HL-60 (cell line): ENCODE data around the gene SLIT1.

Experiments
- DNase-seq, 2 experiments: peaks; one replicate each; pipeline ENCODE4 v3.0.0-alpha.2; 2010 to 2020; ENCODE audit warnings: low read depth in 1 of 2, low spot score in 1 of 2
- H3K27ac ChIP-seq: fragments of 250-450 bp; sonication (Bioruptor Pico); replicated peaks from 2 replicates; pipeline ENCODE4 v1.5.1; 2020; ENCODE audit warnings: mild to moderate bottlenecking, moderate library complexity
- H3K27me3 ChIP-seq: fragments of 250-450 bp; sonication (Bioruptor Pico); 2 replicates; pipeline ENCODE4 v1.5.1; 2021; ENCODE audit warnings: mild to moderate bottlenecking, moderate library complexity; ENCODE audit not compliant: insufficient read depth, poor library complexity, severe bottlenecking
- H3K4me3 ChIP-seq: replicated peaks from 2 replicates; pipeline ENCODE4 v1.5.1; 2011; ENCODE audit warnings: mild to moderate bottlenecking, control low read depth, low read length; ENCODE audit not compliant: insufficient read depth
- GABPA ChIP-seq: IDR thresholded peaks from 2 replicates; pipeline ENCODE4 v1.6.1; 2012; ENCODE audit warnings: low read depth
- POLR2AphosphoS5 ChIP-seq: IDR thresholded peaks from 2 replicates; pipeline ENCODE4 v1.6.1; 2012; ENCODE audit warnings: low read depth
- REST ChIP-seq: IDR thresholded peaks from 2 replicates; pipeline ENCODE4 v1.6.1; 2012; ENCODE audit warnings: low read depth; ENCODE audit not compliant: insufficient replicate concordance
- SPI1 ChIP-seq: IDR thresholded peaks from 2 replicates; pipeline ENCODE4 v1.6.1; 2012; ENCODE audit warnings: low read depth, mild to moderate bottlenecking, borderline replicate concordance
- TF ChIP-seq, protein P1 (sequence below): IDR thresholded peaks from one replicate; pipeline ENCODE4 v1.5.1; 2011; ENCODE audit warnings: low read length, control low read depth, inconsistent platforms; ENCODE audit not compliant: insufficient read depth

The SLIT1 gene

GRCh38 chr10:96987842-96988175 lies 197.9 kb downstream of the SLIT1 start:
- H3K4me3 ChIP-seq: no peak overlapping the region
- no peaks in the 10 kb centered on the region for H3K27me3 ChIP-seq
- DNase-seq: no peak
- no peak for TF ChIP-seq POLR2AphosphoS5
- no peak for TF ChIP-seq GABPA
- no peak for TF ChIP-seq REST
- no peak for TF ChIP-seq SPI1
- TF ChIP-seq, protein P1, sequence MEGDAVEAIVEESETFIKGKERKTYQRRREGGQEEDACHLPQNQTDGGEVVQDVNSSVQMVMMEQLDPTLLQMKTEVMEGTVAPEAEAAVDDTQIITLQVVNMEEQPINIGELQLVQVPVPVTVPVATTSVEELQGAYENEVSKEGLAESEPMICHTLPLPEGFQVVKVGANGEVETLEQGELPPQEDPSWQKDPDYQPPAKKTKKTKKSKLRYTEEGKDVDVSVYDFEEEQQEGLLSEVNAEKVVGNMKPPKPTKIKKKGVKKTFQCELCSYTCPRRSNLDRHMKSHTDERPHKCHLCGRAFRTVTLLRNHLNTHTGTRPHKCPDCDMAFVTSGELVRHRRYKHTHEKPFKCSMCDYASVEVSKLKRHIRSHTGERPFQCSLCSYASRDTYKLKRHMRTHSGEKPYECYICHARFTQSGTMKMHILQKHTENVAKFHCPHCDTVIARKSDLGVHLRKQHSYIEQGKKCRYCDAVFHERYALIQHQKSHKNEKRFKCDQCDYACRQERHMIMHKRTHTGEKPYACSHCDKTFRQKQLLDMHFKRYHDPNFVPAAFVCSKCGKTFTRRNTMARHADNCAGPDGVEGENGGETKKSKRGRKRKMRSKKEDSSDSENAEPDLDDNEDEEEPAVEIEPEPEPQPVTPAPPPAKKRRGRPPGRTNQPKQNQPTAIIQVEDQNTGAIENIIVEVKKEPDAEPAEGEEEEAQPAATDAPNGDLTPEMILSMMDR: no peak
- no peak overlapping the region for H3K27ac ChIP-seq

GRCh38 chr10:96987141-96987841 lies 198.5 kb downstream of the SLIT1 start:
- no peak for TF ChIP-seq POLR2AphosphoS5
- no peak for TF ChIP-seq SPI1
- TF ChIP-seq, protein P1: no peak
- no peak for TF ChIP-seq REST
- no peak for TF ChIP-seq GABPA
- H3K27ac ChIP-seq: no peak overlapping the region
- no peaks in the 10 kb centered on the region for H3K27me3 ChIP-seq
- H3K4me3 ChIP-seq: no peak overlapping the region
- DNase-seq: no peak

DNA sequence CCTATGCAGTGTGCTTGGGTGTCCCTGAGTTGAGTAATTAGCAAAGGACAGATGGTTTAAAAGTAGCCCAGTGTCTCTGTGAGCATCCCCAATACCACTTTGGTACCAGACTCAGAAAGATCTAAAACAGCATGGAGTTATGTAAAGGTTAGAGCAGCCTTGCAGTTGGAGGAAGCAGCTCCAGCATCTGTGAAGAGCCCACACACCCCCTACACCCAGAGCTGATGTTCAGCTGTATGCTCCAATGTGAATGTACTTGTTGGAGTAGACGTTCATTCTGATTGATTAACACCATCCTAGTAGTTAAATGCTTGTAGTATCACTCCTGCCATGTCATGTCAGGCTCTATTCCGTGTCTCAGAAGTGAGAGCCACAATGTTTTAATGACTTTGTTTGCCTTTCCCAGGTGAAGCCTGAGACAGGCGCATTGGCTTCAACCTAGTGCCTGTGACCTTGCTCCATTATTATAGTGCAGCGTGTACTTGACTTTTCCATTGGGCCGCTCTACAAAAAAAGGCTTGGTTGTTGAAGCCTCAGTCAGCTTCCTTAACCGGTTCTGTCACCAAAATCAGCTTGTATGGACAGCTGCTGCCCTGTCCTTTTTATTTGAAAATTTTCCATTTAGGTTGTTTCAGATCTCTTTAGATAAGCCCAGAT lies 199.4 kb downstream of the SLIT1 start:
- H3K27ac ChIP-seq: no peak overlapping the region
- TF ChIP-seq POLR2AphosphoS5 (no peak), REST (no peak), SPI1 (no peak)
- TF ChIP-seq, protein P1: no peak

More for the DNA sequence above, 199.4 kb downstream of the SLIT1 start:
- DNase-seq: no peak
- H3K4me3 ChIP-seq: no peak overlapping the region
- no peaks in the 10 kb centered on the region for H3K27me3 ChIP-seq
